OCI-LY1 (cell line): ENCODE results near the gene IMPDH2.

ENCODE experiments used
- H2AFZ ChIP-seq: fragments of 200-600 bp; sonication (generic), shearing (Covaris generic); 2 replicates; pipeline ENCODE4 v1.6.0; 2014; ENCODE audit warnings: antibody characterized with exemption, mild to moderate bottlenecking, low read length
- H3F3A ChIP-seq: fragments of 200-600 bp; sonication (generic), shearing (Covaris generic); 2 replicates; pipeline ENCODE4 v1.6.0; 2014; ENCODE audit warnings: mild to moderate bottlenecking, antibody characterized with exemption, low read length, moderate library complexity; ENCODE audit not compliant: insufficient read depth
- H3K27ac ChIP-seq: fragments of 200-600 bp; sonication (generic); 2 replicates; pipeline ENCODE4 v1.5.1; 2014; ENCODE audit warnings: low read length, mixed run types, mild to moderate bottlenecking, low read depth; ENCODE audit not compliant: poor library complexity, severe bottlenecking
- H3K27me3 ChIP-seq: fragments of 200-600 bp; sonication (generic); 2 replicates; pipeline ENCODE4 v1.6.0; 2014; ENCODE audit warnings: antibody characterized with exemption, mild to moderate bottlenecking, low read length, moderate library complexity; ENCODE audit not compliant: insufficient read depth
- H3K36me3 ChIP-seq: fragments of 200-600 bp; sonication (generic); 2 replicates; pipeline ENCODE4 v1.6.1; 2014; ENCODE audit warnings: mild to moderate bottlenecking, antibody characterized with exemption, low read length, moderate library complexity, mixed read lengths; ENCODE audit not compliant: insufficient read depth
- H3K4me1 ChIP-seq: fragments of 200-600 bp; sonication (generic); 2 replicates; pipeline ENCODE4 v1.5.1; 2014; ENCODE audit warnings: mild to moderate bottlenecking, low read length, moderate library complexity; ENCODE audit not compliant: insufficient read depth, severe bottlenecking
- H3K4me2 ChIP-seq: fragments of 200-600 bp; sonication (generic), shearing (Covaris generic); 2 replicates; pipeline ENCODE4 v1.6.1; 2014; ENCODE audit warnings: low read length
- H3K4me3 ChIP-seq: fragments of 200-600 bp; sonication (generic); 2 replicates; pipeline ENCODE4 v1.5.1; 2014; ENCODE audit warnings: low read length, low read depth, mild to moderate bottlenecking, mixed read lengths; ENCODE audit not compliant: poor library complexity, severe bottlenecking
- H3K79me2 ChIP-seq: fragments of 200-600 bp; shearing (Covaris generic); 2 replicates; pipeline ENCODE4 v1.6.1; 2016; ENCODE audit warnings: mixed run types, low read length, mixed read lengths; ENCODE audit not compliant: insufficient read depth
- H3K9ac ChIP-seq: fragments of 200-600 bp; sonication (generic), shearing (Covaris generic); 2 replicates; pipeline ENCODE4 v1.6.1; 2014; ENCODE audit warnings: mild to moderate bottlenecking, low read length, mixed read lengths
- H3K9me2 ChIP-seq: fragments of 200-600 bp; sonication (generic), shearing (Covaris generic); 2 replicates; pipeline ENCODE4 v1.6.1; 2014; ENCODE audit warnings: low read depth, mild to moderate bottlenecking, low read length, mixed read lengths
- H3K9me3 ChIP-seq: fragments of 200-600 bp; shearing (Covaris generic); 2 replicates; pipeline ENCODE4 v1.6.1; 2014; ENCODE audit warnings: low read length, mixed read lengths
- H4K20me1 ChIP-seq: fragments of 200-600 bp; sonication (generic), shearing (Covaris generic); 2 replicates; pipeline ENCODE4 v1.6.0; 2016; ENCODE audit warnings: mild to moderate bottlenecking, low read length; ENCODE audit not compliant: insufficient read depth
- EZH2 ChIP-seq: fragments of 200-600 bp; sonication (generic), shearing (Covaris generic); IDR thresholded peaks from 2 replicates; pipeline ENCODE4 v1.8.0; 2017; ENCODE audit warnings: borderline replicate concordance, mixed run types, mild to moderate bottlenecking, antibody characterized with exemption, low read length, moderate library complexity, mixed read lengths
- TF ChIP-seq, protein P1 (sequence below): fragments of 200-600 bp; sonication (generic), shearing (Covaris generic); IDR thresholded peaks from 2 replicates; pipeline ENCODE4 v1.5.1; 2017; ENCODE audit warnings: mild to moderate bottlenecking, antibody characterized with exemption, low read length, moderate library complexity, mixed read lengths

Gene IMPDH2

GRCh38 chr3:48996640-48997039 lies 32.6 kb downstream of the IMPDH2 start:
- no peak overlapping the region for H3K4me3 ChIP-seq
- no peaks in the 10 kb centered on the region for H3K9me3 ChIP-seq
- no peaks in the 10 kb centered on the region for H3K27me3 ChIP-seq
- no peak for TF ChIP-seq EZH2
- no peaks in the 10 kb centered on the region for H3K79me2 ChIP-seq
- no peak overlapping the region for H3K9ac ChIP-seq
- no peak overlapping the region for H2AFZ ChIP-seq
- peaks cover 19% of the 10 kb centered on the region; the same call in 1 of the 2 replicates for H3K36me3 ChIP-seq
- H3F3A ChIP-seq = no peaks in the 10 kb centered on the region
- H3K4me2 ChIP-seq = no peak overlapping the region
- H3K27ac ChIP-seq = no peak overlapping the region
- no peaks in the 10 kb centered on the region for H4K20me1 ChIP-seq
- H3K9me2 ChIP-seq = no peaks in the 10 kb centered on the region
- peaks cover 5% of the 10 kb centered on the region for H3K4me1 ChIP-seq

DNA sequence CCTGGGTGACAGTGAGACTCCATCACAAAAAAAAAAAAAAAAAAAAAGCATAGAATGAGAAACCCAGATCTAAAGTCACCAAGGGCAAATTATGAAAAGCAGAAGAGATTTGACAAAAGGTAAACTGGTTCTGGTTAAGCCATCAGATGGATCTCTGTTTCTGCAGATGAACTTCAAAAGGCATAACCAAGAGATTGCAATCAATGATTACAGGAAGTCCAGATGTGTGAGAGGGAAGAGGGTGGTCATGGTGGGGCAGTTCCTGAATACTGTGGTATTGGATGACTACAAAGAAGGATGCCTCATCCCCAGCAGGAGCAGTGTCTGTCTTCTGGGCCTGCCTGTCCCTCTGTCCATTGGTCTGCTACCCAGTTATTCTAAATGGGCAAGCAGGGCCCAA lies 35.4 kb downstream of the IMPDH2 start:
- Histone ChIP-seq H3K9ac (no peak overlapping the region), H4K20me1 (no peaks in the 10 kb centered on the region), H3K9me3 (no peaks in the 10 kb centered on the region), H3K27me3 (no peaks in the 10 kb centered on the region), H3F3A (no peaks in the 10 kb centered on the region), H3K36me3 (peaks cover 19% of the 10 kb centered on the region; the same call in 1 of the 2 replicates), H3K4me3 (no peak overlapping the region), H3K27ac (no peak overlapping the region), H2AFZ (no peak overlapping the region), H3K79me2 (0 out of 2 replicates have a peak, but pooled peaks cover 3% of the 10 kb centered on the region), H3K4me2 (no peak overlapping the region), H3K4me1 (peaks cover 23% of the 10 kb centered on the region), H3K9me2 (no peaks in the 10 kb centered on the region)
- TF ChIP-seq, protein P1, sequence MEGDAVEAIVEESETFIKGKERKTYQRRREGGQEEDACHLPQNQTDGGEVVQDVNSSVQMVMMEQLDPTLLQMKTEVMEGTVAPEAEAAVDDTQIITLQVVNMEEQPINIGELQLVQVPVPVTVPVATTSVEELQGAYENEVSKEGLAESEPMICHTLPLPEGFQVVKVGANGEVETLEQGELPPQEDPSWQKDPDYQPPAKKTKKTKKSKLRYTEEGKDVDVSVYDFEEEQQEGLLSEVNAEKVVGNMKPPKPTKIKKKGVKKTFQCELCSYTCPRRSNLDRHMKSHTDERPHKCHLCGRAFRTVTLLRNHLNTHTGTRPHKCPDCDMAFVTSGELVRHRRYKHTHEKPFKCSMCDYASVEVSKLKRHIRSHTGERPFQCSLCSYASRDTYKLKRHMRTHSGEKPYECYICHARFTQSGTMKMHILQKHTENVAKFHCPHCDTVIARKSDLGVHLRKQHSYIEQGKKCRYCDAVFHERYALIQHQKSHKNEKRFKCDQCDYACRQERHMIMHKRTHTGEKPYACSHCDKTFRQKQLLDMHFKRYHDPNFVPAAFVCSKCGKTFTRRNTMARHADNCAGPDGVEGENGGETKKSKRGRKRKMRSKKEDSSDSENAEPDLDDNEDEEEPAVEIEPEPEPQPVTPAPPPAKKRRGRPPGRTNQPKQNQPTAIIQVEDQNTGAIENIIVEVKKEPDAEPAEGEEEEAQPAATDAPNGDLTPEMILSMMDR = no peak
- no peak for TF ChIP-seq EZH2

DNA sequence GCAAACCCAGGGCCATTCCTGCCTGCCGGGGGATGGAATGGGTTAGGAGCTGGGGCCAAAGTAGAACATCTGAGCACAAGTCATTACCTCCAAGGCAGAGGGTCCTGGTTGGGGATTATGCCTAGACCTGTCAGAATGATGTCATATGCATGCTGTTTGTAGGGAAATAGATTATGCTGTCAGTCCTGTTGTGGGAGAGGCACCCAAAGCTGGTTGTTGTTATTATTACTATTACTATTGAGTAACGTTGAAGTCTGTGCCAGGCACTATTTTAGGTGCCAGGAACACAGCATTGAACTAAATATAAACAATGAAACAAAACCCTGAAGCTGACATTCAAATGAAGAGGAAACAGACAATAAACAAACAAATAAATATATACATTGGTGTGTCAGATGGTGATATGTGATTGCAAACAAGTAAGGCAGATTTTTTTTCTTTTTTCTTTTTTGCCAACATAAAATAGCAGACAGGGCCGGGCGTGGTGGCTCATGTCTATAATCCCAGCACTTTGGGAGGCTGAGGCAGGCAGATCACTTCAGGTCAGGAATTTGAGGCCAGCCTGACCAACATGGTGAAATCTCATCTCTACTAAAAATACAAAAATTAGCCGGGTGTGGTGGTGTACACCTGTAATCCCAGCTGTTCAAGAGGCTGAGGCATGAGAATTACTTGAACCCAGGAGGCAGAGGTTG lies 37.2 kb downstream of the IMPDH2 start:
- peak overlapping the region; percentile 94 for H3K4me2 ChIP-seq

More for the DNA sequence above, 37.2 kb downstream of the IMPDH2 start:
- Histone ChIP-seq H3K4me1 (peaks cover 24% of the 10 kb centered on the region), H3F3A (no peaks in the 10 kb centered on the region), H3K9ac (peak overlapping the region; percentile 82; the same call in 1 of the 2 replicates), H3K4me3 (peak overlapping the region; percentile 76), H3K27ac (peak overlapping the region; percentile 73), H2AFZ (no peak overlapping the region), H3K9me3 (no peaks in the 10 kb centered on the region), H3K79me2 (0 out of 2 replicates have a peak, but pooled peaks cover 3% of the 10 kb centered on the region), H3K27me3 (no peaks in the 10 kb centered on the region), H3K9me2 (no peaks in the 10 kb centered on the region), H3K36me3 (peaks cover 16% of the 10 kb centered on the region; the same call in 1 of the 2 replicates), H4K20me1 (no peaks in the 10 kb centered on the region)
- TF ChIP-seq, protein P1 = no peak
- no peak for TF ChIP-seq EZH2
